HCT116 (cell line): ENCODE measurements around the gene PRSS27. TPM values are rescaled to one million over a fixed set of nuclear protein-coding genes. Genes with fewer than 3 reads are reported as not detected.

Source experiments
- ATAC-seq: fragments of 200-7000 bp; cut with Tn5 transposase; 2 replicates; pipeline ENCODE4 v1.9.1; 2020; ENCODE audit warnings: mild to moderate bottlenecking, moderate library complexity
- BruUV-seq: library from RNA; stranded (reverse); fragments of 400-500 nt; replicated peaks from 2 replicates; lab custom pipeline; 2021; lab: Mats Ljungman, UMichigan
- CTCF ChIA-PET: fragments of 300-600 bp; sonication (Branson Sonifier 250); formaldehyde crosslinking; loops from one replicate; lab custom pipeline; 2021; ENCODE audit warnings: antibody characterized with exemption; lab: Charles Lee
- POLR2A ChIA-PET: fragments of 300-600, 350-600 bp; sonication (Branson Sonifier 250); formaldehyde crosslinking; loops from one replicate; lab custom pipeline; 2021; ENCODE audit warnings: antibody characterized with exemption; lab: Charles Lee
- RAD21 ChIA-PET, 2 experiments: fragments of 300-600 bp; sonication (Branson Sonifier 250); formaldehyde crosslinking; loops; one replicate each; lab custom pipeline; 2023; ENCODE audit warnings: low total read pairs in 2 of 2; ENCODE audit not compliant: uncharacterized antibody in 2 of 2, unreplicated experiment in 2 of 2, low non-redundant PET in 1 of 2; lab: Charles Lee
- DNase-seq: peaks from one replicate; pipeline ENCODE4 v3.0.0-alpha.2; 2010; ENCODE audit warnings: low read depth, low spot score
- H2AFZ ChIP-seq: fragments of 200-600 bp; shearing (Covaris generic), sonication (generic); 2 replicates; pipeline ENCODE4 v1.6.1; 2017; ENCODE audit warnings: low read depth, mixed run types, mixed read lengths, antibody characterized with exemption, low read length; ENCODE audit not compliant: poor library complexity, severe bottlenecking
- H3K27ac ChIP-seq: 2 replicates; pipeline ENCODE4 v1.5.1; 2012; ENCODE audit warnings: low read depth, low read length
- H3K27me3 ChIP-seq: fragments of 200-600 bp; sonication (generic); 2 replicates; pipeline ENCODE4 v1.6.1; 2016; ENCODE audit warnings: mixed run types, low read length, mixed read lengths; ENCODE audit not compliant: insufficient read depth
- H3K36me3 ChIP-seq, 2 experiments: fragments of 200-500 bp in 1 of 2; fragments of 200-600 bp in 1 of 2; sonication (Bioruptor generic) in 1 of 2; sonication (generic) in 1 of 2; 2 replicates each; pipeline versions ENCODE4 v1.5.1 to v1.6.1; 2014 to 2016; ENCODE audit warnings: low read length in 2 of 2, inconsistent platforms in 1 of 2, mixed read lengths in 1 of 2, mixed run types in 1 of 2; ENCODE audit not compliant: insufficient read depth in 2 of 2, control insufficient read depth in 1 of 2
- H3K4me1 ChIP-seq, 2 experiments: fragments of 200-600 bp in 1 of 2; sonication (generic) in 1 of 2; 2 replicates each; pipeline versions ENCODE4 v1.5.1 to v1.6.1; 2012 to 2017; ENCODE audit warnings: low read length in 2 of 2, inconsistent platforms in 1 of 2, mild to moderate bottlenecking in 1 of 2, mixed read lengths in 1 of 2, mixed run types in 1 of 2, moderate library complexity in 1 of 2; ENCODE audit not compliant: insufficient read depth in 2 of 2, control insufficient read depth in 1 of 2
- H3K4me2 ChIP-seq: fragments of 200-600 bp; sonication (generic); 2 replicates; pipeline ENCODE4 v1.6.1; 2017; ENCODE audit warnings: mixed run types, low read length, mixed read lengths
- H3K4me3 ChIP-seq, 2 experiments: fragments of 200-600 bp in 1 of 2; sonication (generic) in 1 of 2; replicated peaks in 1 of 2; 2 replicates each; pipeline ENCODE4 v1.5.1; 2011 to 2016; ENCODE audit warnings: low read length in 2 of 2, control low read depth in 1 of 2, low read depth in 1 of 2, mild to moderate bottlenecking in 1 of 2, mixed read lengths in 1 of 2, mixed run types in 1 of 2
- H3K79me2 ChIP-seq: fragments of 200-600 bp; sonication (generic); 2 replicates; pipeline ENCODE4 v1.6.1; 2017; ENCODE audit warnings: mild to moderate bottlenecking, mixed run types, low read length, moderate library complexity, mixed read lengths; ENCODE audit not compliant: insufficient read depth
- H3K9ac ChIP-seq: fragments of 200-600 bp; sonication (generic); 2 replicates; pipeline ENCODE4 v1.6.1; 2016; ENCODE audit warnings: low read length, mixed read lengths
- H3K9me2 ChIP-seq: fragments of 200-600 bp; sonication (generic), shearing (Covaris generic); 2 replicates; pipeline ENCODE4 v1.6.1; 2017; ENCODE audit warnings: mixed run types, mild to moderate bottlenecking, moderate library complexity; ENCODE audit not compliant: insufficient read depth
- H3K9me3 ChIP-seq, 2 experiments: fragments of 200-500 bp in 1 of 2; fragments of 200-600 bp in 1 of 2; sonication (Bioruptor generic) in 1 of 2; sonication (generic) in 1 of 2; 2 replicates each; pipeline ENCODE4 v1.6.1; 2014 to 2017; ENCODE audit warnings: low read length in 2 of 2, mixed read lengths in 2 of 2, inconsistent platforms in 1 of 2, low read depth in 1 of 2, mild to moderate bottlenecking in 1 of 2, mixed run types in 1 of 2, moderate library complexity in 1 of 2; ENCODE audit not compliant: control insufficient read depth in 1 of 2, insufficient read depth in 1 of 2
- H4K20me1 ChIP-seq: fragments of 200-600 bp; sonication (generic), shearing (Covaris generic); 2 replicates; pipeline ENCODE4 v1.6.1; 2017; ENCODE audit warnings: mixed run types, mild to moderate bottlenecking, moderate library complexity; ENCODE audit not compliant: insufficient read depth
- CBX3 ChIP-seq: IDR thresholded peaks from 2 replicates; pipeline ENCODE4 v1.6.1; 2012; ENCODE audit warnings: low read depth
- EZH2 ChIP-seq: fragments of 200-600 bp; sonication (generic); IDR thresholded peaks from 2 replicates; pipeline ENCODE4 v1.6.1; 2017; ENCODE audit warnings: antibody characterized with exemption, mixed run types
- POLR2AphosphoS5 ChIP-seq: IDR thresholded peaks from 2 replicates; pipeline ENCODE4 v1.6.1; 2011; ENCODE audit warnings: mild to moderate bottlenecking, low read depth, low read length, moderate library complexity
- intact Hi-C: fragments of 100-400 bp; cut with micrococcal nuclease; formaldehyde crosslinking; loops from 2 replicates; pipeline ENCODE4 v1.10.0; 2022
- total RNA-seq: library from RNA; stranded (reverse); gene quantifications from one replicate; pipeline ENCODE4 v1.2.1, GENCODE V29; 2021; ENCODE audit not compliant: unreplicated experiment
- TF ChIP-seq, protein P1 (sequence below): IDR thresholded peaks from 2 replicates; pipeline ENCODE4 v1.6.1; 2012; ENCODE audit warnings: low read depth

Gene PRSS27
- total RNA-seq, 1 experiment from 2014 or later: 3.3 TPM

GRCh38 chr16:2675021-2675420 is 45.0 kb downstream of the PRSS27 start:
- intact Hi-C loops: no loop called here
- H3K27ac ChIP-seq: no peak overlapping the region
- DNase-seq (no peak), ATAC-seq (no peak)
- peak overlapping the region; percentile 78 for H3K4me2 ChIP-seq
- peaks cover 9% of the 10 kb centered on the region for H3K79me2 ChIP-seq
- CTCF ChIA-PET: no interaction called here
- no peaks in the 10 kb centered on the region for H3K27me3 ChIP-seq
- no peaks in the 10 kb centered on the region for H3K36me3 ChIP-seq
- no peaks in the 10 kb centered on the region for H4K20me1 ChIP-seq
- TF ChIP-seq, protein P1, sequence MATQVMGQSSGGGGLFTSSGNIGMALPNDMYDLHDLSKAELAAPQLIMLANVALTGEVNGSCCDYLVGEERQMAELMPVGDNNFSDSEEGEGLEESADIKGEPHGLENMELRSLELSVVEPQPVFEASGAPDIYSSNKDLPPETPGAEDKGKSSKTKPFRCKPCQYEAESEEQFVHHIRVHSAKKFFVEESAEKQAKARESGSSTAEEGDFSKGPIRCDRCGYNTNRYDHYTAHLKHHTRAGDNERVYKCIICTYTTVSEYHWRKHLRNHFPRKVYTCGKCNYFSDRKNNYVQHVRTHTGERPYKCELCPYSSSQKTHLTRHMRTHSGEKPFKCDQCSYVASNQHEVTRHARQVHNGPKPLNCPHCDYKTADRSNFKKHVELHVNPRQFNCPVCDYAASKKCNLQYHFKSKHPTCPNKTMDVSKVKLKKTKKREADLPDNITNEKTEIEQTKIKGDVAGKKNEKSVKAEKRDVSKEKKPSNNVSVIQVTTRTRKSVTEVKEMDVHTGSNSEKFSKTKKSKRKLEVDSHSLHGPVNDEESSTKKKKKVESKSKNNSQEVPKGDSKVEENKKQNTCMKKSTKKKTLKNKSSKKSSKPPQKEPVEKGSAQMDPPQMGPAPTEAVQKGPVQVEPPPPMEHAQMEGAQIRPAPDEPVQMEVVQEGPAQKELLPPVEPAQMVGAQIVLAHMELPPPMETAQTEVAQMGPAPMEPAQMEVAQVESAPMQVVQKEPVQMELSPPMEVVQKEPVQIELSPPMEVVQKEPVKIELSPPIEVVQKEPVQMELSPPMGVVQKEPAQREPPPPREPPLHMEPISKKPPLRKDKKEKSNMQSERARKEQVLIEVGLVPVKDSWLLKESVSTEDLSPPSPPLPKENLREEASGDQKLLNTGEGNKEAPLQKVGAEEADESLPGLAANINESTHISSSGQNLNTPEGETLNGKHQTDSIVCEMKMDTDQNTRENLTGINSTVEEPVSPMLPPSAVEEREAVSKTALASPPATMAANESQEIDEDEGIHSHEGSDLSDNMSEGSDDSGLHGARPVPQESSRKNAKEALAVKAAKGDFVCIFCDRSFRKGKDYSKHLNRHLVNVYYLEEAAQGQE: no peak
- TF ChIP-seq POLR2AphosphoS5: 0 out of 2 replicates have a peak, but pooled peaks have one; percentile 15
- TF ChIP-seq CBX3: no peak
- TF ChIP-seq EZH2: no peak
- peaks cover 32 to 57% of the 10 kb centered on the region in 2 experiments for H3K4me1 ChIP-seq
- H3K9me2 ChIP-seq: no peaks in the 10 kb centered on the region
- POLR2A ChIA-PET: no interaction called here
- H3K9ac ChIP-seq: peak overlapping the region; percentile 45; the same call in 1 of the 2 replicates
- BruUV-seq: no TSS peak
- H3K4me3 ChIP-seq: no peak overlapping the region
- no peaks in the 10 kb centered on the region for H3K9me3 ChIP-seq
- H2AFZ ChIP-seq: no peak overlapping the region
- RAD21 ChIA-PET: no interaction called here
